DLD1 (cell line): Measurements from ENCODE around the gene ASPHD2.
"Not testable (repeated sequence)": the region's sequence is repeated elsewhere in the genome, so short reads cannot be mapped to it uniquely, and the experiment has no call there.

Experiments
- in situ Hi-C: cut with HindIII; loops from 2 replicates; pipeline ENCODE4 v1.10.0; 2017; ENCODE audit warnings: low sequenced_read_pairs

The ASPHD2 gene

DNA sequence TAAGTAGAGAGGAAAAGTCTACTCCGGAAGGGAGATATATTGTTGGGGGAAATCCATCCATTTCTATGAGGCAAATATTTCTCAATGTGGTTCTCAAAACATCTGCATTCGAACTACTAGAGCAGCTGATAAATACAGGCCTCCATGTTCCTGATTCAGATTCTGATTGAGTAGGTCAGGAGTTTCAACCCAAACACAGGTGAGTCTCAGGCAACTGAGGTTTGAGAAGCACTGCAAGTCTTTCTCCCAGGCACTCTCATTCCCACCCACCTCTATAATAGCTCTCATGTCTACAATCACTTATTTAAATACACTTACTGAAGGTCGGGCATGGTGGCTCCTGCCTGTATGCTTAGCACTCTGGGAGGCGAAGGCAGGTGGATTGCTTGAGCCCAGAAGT, 14.7 kb upstream of the ASPHD2 start:
- in situ Hi-C loops = no loop called here

DNA sequence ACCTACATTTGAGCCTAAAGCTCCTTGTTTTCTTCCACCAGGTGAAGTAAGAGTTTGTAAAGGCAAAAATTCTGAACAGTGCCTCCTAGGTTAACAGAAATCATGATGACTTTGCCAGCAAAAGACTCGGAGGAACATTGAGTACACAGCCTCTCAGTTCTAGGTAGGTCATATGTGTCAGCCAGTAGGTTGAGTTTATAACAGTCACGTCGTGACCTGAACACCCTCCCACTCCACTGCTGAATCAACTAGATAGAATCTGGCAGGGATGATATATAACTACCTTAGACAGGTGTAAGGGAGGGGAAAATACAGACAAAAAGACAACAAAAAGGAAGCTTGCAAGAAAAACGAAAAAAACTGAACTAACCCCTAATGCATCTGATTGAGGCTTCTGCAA, 12.8 kb upstream of the ASPHD2 start:
- in situ Hi-C loops = loop anchor here (5.0 kb wide), 1 partner anchor 51 kb away; no protein-coding TSS in a partner anchor

DNA sequence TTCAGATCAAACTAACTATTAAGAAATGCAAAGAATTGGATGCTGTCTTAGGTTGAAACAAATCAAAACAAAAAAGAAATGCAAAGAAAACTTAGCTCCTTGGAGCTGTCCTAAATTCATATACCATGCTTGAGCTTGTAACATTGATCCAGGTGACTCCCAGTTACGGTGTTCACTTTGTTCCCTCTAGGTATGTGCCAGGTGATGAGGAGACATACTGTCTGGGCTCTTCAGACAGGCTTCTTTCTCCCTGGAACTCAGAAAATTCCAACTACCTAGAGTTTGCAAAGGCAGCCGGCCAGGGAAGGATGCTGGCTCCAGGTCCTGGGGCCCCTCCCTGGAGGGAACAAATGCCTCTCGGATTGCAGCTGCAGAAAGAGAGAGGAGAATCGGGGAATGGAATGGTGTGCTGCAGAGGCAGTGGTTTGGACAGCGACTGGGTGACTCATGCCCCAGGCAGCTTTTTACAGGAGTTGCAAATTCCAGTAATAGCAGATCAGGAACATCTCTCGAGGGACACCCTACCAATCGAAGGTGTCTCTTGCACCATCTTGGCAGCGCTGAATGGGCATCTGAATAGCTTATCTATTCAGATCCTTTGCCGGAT, 12.3 kb upstream of the ASPHD2 start:
- in situ Hi-C loops = loop anchor here (5.0 kb wide), 1 partner anchor 51 kb away; no protein-coding TSS in a partner anchor

DNA sequence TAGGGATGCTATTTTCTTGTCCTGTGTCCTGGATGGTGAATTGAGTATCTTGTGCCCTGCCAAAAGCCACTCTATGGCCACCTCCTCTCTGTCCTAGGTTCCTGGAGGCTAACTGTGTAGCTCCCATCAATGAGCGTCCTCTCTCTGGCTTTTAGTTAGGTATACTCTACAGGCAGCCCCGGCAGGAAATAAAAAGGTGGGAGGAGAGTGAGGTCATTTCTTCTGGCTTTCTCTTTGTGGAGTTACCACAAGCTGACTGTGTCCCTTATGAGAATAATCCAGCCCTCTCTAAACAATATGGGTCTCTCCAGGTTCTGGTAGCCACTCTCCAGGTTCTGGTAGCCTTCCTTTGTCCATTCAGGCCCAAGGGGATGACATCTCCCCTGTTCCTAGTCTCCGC, 11.7 kb upstream of the ASPHD2 start:
- in situ Hi-C loops = loop anchor here (5.0 kb wide), 1 partner anchor 50 kb away; no protein-coding TSS in a partner anchor

DNA sequence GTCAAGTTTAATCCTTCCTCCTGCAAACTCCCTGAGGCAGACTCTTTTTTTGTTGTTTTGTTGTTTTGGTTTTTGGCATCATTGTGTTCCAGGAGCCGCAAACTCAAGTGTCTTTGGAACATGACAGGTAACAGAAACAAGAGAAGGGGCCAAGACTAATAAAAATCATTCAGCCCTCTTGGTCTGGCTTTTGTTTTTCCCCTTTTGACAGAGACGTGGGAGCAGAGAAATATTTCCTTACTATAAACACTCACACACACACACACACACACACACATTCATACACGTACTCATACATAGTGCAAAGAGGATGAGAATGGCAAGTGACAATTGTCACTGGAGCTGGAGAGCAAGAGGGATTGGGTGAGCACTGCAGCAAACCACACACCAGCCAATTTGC, 10.4 kb upstream of the ASPHD2 start:
- in situ Hi-C loops = loop anchor here (5.0 kb wide), 1 partner anchor 49 kb away; no protein-coding TSS in a partner anchor

DNA sequence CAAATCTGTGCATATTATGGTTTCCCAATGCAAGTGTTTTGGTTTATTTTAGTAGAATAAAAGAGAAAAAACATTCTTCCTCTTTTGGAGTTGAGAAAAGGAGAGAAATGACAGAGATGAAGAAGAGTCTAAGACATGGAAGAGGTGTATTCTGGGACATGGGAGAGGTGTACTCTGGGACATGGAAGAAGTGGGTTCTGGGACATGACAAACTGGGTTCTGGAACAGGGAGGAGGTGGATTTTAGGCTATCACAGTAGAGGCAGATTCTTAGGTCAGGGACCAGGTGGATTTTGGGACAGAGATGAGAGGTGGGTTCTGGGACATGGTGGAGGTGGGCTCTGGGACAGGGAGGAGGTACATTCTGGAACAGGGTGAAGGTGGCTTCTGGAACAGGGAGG, 2.1 kb upstream of the ASPHD2 start:
- in situ Hi-C loops = no loop called here

DNA sequence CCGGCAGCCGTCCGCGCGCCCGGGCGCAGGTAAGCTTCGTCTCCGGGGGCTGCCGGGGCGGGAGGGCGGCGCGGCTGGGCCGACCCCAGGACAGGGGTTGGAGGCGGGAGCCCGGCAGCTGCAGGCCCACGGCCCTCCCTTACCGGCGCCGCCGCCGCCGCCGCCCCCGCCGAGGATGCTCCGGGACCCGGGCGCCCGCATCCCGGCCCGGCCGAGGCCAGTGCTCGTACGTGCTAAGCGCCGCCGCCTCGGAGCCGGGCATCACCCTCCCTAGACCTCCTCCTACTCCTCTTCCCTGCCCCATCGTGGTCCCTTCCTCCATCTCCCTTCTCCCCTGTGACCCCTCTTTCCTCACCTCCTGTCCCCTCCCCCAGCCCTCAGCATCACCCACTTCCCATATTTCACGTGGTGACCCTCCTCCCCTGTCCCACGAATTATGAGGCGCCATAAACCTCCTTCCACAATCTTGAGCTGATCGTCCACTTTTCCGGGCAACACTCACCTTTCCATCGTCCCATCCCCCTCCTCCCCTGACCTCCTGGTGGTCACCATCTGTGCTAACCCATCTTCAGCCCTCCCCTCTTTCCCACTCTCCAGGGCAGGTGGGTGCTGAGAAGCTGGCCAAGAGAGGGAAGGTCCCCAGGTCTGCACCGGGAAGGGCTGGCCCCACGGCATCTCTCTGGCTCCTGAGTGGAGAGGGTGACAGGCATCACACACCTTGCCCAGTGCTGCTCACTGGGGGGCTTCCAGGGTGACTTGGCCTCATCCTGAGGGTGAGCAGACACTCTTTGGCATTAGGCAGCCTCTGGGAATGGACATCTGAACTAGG, 612 bp downstream of the ASPHD2 start:
- in situ Hi-C loops = no loop called here

DNA sequence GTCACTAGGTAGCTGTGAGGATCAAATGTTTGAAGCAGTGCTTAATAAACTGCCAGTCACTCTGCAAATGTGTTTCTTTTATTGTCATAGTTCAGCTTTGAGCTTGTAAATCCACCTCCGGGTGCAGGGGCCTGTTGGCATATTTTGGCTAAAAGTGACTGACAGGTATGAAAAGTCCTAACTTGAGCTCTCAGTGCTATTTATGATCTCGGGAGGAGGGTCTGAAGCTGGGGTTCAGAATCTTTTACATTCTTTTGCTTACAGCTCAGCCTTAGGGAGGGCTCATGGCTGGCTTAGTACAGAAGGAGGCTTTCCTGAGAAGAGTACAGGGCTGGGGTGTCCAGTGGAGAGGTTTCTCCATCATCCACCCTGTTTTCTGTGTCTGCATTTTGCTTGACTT, 1.5 kb downstream of the ASPHD2 start:
- in situ Hi-C loops = no loop called here

DNA sequence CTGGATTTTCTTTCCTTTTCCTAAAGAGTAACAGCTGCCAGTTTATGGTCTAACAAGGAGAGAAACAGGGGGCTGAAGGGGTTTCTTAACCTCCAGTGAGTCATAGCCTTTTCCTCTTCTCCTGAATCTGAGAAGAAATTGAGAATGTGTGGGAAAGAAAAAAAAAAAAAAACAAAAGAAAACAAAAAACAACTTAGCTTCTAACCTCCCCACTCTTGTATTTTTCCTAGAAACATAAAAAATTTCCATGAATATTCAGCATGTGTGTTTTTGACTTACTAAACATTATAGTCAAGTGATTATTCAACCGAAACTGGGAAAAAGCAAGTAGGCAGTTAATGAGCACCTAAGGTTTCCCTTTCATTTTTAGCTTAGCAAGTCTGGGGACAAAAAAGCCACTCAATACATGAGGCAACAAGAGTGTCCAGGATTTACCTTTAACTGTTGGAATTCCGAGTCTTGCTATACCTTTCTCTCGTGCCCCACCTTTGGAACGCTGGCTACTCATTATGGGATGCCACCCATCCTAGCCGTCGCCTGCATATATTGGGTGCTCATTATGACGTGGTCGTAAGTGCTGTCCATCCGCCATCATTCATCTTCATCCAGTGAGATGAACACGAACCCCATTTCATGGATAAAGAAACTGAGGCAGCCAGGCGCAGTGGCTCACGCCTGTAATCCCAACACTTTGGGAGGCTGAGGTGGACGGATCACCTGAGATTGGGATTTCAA, 2.4 kb downstream of the ASPHD2 start:
- in situ Hi-C loops = no loop called here

DNA sequence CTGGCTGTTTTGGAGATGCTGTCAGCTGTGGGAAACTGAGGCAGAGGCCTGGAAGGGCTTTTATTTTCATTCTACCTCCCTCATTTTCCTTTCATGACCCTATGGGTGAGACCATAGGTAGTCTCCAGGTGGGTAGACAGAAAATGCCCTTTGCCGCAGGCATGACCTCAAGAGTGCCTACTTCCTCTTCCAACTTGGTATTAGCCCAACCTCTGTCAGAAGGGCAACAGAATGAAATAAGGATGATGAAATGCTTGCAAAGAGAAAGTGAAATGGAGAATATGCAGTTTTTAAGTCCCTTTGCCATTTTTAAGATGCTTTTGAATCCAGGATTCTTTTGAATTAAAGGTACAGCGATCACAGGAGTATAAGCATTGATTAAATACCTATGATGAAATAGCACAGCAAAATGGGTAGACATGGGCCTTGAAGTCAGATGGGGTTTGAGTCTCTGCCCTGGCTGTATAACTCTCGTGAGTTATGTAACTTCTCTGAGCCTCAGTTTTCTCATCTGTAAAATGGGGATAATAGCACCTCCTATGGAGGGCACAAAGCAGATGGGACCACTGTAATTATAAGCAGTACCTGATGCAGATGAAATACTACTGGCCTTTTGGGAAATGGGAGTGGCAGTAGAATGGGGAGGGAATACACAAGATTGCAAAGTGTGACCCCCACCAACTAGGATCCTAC, 3.7 kb downstream of the ASPHD2 start:
- in situ Hi-C loops = no loop called here

DNA sequence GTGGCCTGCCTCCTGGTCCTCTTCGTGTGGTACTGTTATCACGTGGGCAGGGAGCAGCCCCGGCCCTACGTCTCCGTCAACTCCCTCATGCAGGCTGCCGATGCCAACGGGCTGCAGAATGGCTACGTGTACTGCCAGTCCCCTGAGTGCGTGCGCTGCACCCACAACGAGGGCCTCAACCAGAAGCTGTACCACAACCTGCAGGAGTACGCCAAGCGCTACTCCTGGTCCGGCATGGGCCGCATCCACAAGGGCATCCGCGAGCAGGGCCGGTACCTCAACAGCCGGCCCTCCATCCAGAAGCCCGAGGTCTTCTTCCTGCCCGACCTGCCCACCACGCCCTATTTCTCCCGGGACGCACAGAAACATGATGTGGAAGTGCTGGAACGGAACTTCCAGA, 4.7 kb downstream of the ASPHD2 start:
- in situ Hi-C loops = no loop called here

DNA sequence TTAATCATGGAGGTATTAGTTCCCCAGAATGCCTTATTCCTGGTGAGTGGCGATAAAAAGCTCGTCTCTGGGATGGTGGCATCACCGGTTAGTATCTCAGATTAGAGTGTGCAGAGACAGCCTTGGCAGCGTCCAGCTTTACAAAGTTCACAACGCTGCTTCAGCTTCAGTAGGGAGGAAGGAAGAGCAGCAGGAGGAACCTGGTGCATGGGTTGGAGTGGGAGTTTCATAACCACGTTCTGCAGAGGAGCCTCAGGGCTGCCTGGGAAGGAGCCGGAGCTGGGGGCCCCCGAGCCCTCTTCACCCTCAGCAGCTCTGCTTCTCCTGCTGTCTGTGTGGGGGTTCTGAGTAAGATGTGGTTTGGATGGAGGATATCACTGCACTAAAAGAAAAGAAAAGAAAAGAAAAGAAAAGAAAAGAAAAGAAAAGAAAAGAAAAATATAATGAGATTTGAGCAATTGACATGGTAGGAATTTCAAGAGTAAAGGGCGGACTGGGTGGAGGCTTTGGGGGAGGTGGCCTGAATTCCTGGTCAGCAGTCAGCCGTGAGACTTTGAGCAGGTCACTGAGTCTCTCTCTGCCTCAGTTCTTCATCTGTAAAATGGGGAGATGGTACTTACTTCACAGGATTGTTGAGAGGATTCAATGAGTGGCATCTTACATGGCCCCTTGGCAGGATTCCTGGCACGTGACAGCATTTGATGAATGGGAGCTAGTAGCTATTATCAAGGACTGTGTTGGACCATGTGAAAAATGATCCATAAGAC, 6.5 kb downstream of the ASPHD2 start:
- in situ Hi-C loops = no loop called here

DNA sequence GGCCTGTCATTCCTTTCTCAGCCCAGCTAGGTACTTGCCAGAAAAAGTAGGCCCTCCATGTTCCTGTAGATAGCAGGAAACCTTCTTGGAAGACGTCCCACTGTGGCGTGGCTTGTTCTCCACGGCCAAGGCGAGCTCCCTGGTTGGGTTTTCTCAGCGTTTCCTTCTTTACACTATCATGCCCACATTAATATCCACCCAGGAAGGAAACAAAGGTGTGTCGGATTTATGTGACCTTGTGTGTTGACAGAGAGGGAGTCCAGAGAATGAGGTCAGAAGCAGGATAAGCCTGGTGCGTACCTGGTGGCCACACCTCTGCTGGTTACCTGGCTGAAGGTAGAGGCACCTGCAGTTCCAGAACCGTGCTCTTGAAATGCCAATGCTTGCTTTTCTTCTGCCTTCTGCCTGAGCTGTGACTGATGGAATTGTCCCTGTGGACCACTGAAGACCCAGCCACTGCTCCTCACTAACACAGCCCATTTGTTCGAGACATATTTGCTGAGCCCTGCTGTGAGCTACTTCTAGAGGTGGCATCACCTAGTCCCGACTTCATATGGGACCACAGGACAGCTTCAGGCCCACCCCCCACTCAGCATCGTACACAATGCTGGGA, 7.9 kb downstream of the ASPHD2 start:
- in situ Hi-C loops = no loop called here

DNA sequence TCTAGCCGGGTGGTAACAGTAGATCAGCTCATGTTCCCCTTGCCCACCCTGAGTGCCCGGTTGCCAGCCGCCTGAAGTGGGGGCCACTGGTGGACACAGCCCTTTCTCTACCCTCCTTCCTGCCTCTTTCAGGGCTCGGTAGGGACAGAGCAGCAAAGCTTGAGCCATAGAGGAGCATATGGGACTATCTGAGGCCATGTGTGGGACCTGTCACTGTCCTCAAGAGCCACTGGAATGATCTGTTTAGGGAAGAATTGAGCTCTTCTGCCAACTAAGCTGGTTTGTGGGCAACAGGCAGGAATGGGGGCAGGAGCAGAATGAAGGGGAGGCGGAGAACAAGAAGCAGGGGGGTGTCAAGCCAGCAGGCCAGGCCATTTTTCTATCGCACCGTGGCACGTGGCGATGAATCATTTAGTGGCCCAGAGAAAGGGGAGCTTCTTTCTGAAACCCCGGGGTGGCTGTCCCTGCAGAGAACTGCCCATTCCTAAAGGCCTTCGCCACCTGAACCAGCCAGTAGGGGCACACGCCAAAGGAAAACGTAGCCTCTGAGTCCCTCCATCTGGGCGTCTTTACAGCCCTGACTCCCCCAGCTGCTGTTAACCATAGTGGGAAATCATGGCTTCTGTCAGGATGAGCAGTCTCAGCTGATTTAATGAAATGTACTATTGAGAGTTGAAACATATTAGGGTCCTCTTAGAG, 8.8 kb downstream of the ASPHD2 start:
- in situ Hi-C loops = no loop called here

DNA sequence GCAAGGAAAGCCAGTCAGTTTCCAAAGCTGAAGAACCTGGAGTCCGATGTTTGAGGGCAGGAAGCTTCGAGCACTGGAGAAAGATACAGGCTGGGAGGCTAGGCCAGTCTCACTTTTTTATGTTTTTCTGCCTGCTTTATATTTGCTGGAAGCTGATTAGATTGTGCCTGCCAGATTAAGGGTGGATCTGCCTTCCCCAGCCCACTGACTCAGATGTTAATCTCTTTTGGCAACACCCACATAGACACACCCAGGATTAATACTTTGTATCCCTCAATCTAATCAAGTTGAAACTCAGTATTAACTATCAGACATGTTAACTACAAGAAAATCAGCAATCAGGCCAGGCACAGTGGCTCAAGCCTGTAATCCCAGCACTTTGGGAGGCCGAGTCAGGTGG, 9.7 kb downstream of the ASPHD2 start:
- in situ Hi-C loops = not testable (repeated sequence)

DNA sequence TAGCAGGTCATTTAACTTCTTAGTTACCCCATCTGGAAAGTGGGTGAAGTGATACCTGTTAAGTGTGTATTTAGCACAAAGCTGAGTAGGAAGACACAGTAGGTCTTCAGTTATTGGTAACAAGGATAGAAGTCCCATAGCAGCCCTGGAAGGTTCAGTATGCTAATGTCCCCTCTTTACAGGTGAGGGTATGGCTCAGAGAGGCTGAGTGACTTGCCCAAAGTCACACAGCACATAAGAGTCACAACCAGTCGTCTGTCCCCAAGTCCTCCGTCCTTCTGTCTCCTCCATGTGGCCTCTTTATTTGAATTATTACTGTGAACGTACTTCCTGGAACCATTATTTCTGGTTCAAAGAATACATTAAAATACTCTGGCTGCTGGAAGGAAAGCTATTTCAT, 10.5 kb downstream of the ASPHD2 start:
- in situ Hi-C loops = no loop called here

DNA sequence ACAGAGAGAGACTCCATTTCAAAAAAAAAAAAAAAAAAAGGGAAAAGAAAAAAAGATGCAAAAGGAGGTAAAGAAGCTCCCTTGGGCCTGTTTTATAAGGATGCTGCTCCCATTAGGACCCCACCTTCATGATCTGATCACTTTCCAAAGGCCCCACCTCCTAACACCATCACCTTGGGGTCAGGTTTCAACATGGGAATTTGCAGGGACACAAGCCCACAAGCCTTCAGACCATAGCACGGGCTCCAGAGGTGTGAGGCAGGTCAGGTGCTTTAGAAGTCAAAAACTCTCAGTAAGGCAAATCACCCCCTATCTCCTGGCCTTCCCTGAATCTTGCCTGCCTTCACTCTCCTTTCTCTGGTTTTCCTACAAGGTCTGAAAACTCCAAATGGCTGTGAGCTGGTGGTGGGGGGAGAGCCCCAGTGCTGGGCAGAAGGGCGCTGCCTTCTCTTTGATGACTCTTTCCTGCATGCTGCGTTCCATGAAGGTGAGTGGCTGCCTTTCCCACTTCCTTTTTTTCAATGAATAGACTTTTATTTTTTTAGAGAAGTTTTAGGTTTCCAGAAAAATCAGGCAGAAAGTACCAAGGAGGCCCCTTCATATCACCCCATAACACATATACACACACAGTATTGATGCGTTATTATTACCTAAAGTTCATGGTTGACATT, 13.2 kb downstream of the ASPHD2 start:
- in situ Hi-C loops = no loop called here

DNA sequence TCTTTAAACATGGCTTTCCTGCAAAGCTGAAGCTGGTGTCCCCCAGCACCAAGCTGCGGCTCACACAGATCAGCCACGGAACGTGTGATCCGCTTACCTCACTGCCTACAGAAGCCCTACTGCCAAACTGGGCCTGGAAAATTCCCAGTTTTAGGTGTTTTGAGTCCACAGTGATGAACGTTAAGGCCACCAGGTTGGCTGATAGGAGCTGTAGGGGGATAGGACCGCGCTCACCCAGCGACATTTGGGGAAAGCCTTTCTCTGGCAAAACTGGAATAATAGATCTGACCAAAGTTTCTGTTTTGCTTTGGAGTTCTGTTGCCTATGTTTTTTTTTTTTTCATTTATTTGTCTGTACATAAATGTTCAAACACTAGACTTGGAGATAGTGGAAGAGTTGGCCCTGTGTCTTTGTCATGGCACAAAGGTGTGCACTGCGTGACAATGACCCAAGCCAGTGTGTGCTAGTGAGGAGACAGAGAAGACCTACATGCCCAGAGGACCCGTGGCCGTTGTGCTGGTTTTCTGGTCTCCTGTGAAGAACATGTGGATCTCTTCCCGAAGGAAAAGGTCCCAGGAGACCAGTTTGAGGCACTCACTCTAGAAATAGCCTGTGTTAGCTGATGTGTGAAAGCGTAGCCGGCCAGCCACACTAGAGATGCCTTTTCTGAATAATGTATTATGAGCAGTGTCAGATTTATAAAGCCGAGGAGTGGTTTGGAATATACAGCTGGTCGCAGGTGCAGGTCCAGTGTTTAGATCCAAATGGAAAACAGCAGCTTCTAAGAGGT, 15.0 kb downstream of the ASPHD2 start:
- in situ Hi-C loops = no loop called here
